NCI-H187 (cell line): Measurements from ENCODE around the gene NEURL1.
"Not testable (repeated sequence)": the region's sequence is repeated elsewhere in the genome, so short reads cannot be mapped to it uniquely, and the experiment has no call there.

Experiments
- DNase-seq, 2 experiments: peaks; one replicate each; lab custom pipeline; 2025; lab: John Stamatoyannopoulos, UW

Gene NEURL1

GRCh38 chr10:103493916-103494877 lies 692 bp downstream of the NEURL1 start:
- no peak for DNase-seq

- no peak for DNase-seq
These were observed 1.8 kb downstream of the NEURL1 start for GRCh38 chr10:103495321-103495720.

- DNase-seq, result no peak
These were observed 3.8 kb downstream of the NEURL1 start for GRCh38 chr10:103497161-103497915.

GRCh38 chr10:103498936-103499638 lies 5.6 kb downstream of the NEURL1 start:
- DNase-seq, result peak; percentile 54 to 59

GRCh38 chr10:103499881-103500280 lies 6.4 kb downstream of the NEURL1 start:
- no peak for DNase-seq

GRCh38 chr10:103500481-103500880 lies 7.0 kb downstream of the NEURL1 start:
- DNase-seq, result no peak

GRCh38 chr10:103501186-103501585 lies 7.7 kb downstream of the NEURL1 start:
- no peak for DNase-seq

GRCh38 chr10:103502849-103503660 lies 9.6 kb downstream of the NEURL1 start:
- DNase-seq, result no peak

GRCh38 chr10:103503777-103504176 lies 10.3 kb downstream of the NEURL1 start:
- DNase-seq, result not testable (repeated sequence)

- DNase-seq, result no peak
These were observed 10.8 kb downstream of the NEURL1 start for GRCh38 chr10:103504181-103504783.

GRCh38 chr10:103506061-103506460 lies 12.6 kb downstream of the NEURL1 start:
- DNase-seq, result no peak

- peak; percentile 76 to 85 for DNase-seq
These were observed 14.0 kb downstream of the NEURL1 start for GRCh38 chr10:103507235-103508191.

GRCh38 chr10:103510046-103510685 lies 16.7 kb downstream of the NEURL1 start:
- no peak for DNase-seq

GRCh38 chr10:103510791-103511752 lies 17.6 kb downstream of the NEURL1 start:
- DNase-seq, result no peak

GRCh38 chr10:103512166-103512565 lies 18.7 kb downstream of the NEURL1 start:
- no peak for DNase-seq

GRCh38 chr10:103512591-103513379 lies 19.3 kb downstream of the NEURL1 start:
- no peak for DNase-seq

GRCh38 chr10:103513380-103514060 lies 20.0 kb downstream of the NEURL1 start:
- DNase-seq, result no peak
